HEK293 (cell line): Measurements from ENCODE around the gene BAD.

Experiments
- CTCF ChIP-seq: fragments of 450-650 bp; formaldehyde crosslinking; IDR thresholded peaks from 2 replicates; pipeline ENCODE4 v1.5.1; 2016; ENCODE audit warnings: missing biosample characterization, missing genetic modification characterization
- EGR2 ChIP-seq: fragments of 450-650 bp; formaldehyde crosslinking; IDR thresholded peaks from 2 replicates; pipeline ENCODE4 v1.5.1; 2016; ENCODE audit warnings: low read depth, missing biosample characterization, missing genetic modification characterization
- GLI2 ChIP-seq: fragments of 450-650 bp; formaldehyde crosslinking; IDR thresholded peaks from 2 replicates; pipeline ENCODE4; 2017; ENCODE audit warnings: missing biosample characterization, missing genetic modification characterization, low read depth, borderline replicate concordance
- GLI4 ChIP-seq: fragments of 450-650 bp; formaldehyde crosslinking; IDR thresholded peaks from 2 replicates; pipeline ENCODE4 v1.5.1; 2016; ENCODE audit warnings: missing biosample characterization, missing genetic modification characterization
- GLIS2 ChIP-seq: fragments of 450-650 bp; formaldehyde crosslinking; IDR thresholded peaks from 2 replicates; pipeline ENCODE4 v1.5.1; 2016; ENCODE audit warnings: missing biosample characterization, missing genetic modification characterization
- HOXC10 ChIP-seq: sonication (generic); formaldehyde crosslinking; IDR thresholded peaks from 2 replicates; pipeline ENCODE4 v1.8.1; 2023; ENCODE audit warnings: mild to moderate bottlenecking, missing genetic modification reagents
- IKZF3 ChIP-seq: fragments of 450-650 bp; IDR thresholded peaks from 2 replicates; pipeline ENCODE4 v1.5.0; 2018; ENCODE audit warnings: missing biosample characterization, mild to moderate bottlenecking, missing genetic modification characterization, moderate library complexity
- KLF16 ChIP-seq: fragments of 450-650 bp; formaldehyde crosslinking; IDR thresholded peaks from 2 replicates; pipeline ENCODE4 v1.5.1; 2017; ENCODE audit warnings: missing biosample characterization, missing genetic modification characterization
- PATZ1 ChIP-seq: fragments of 450-650 bp; formaldehyde crosslinking; IDR thresholded peaks from 2 replicates; pipeline ENCODE4 v1.5.1; 2016; ENCODE audit warnings: missing biosample characterization, missing genetic modification characterization
- SALL2 ChIP-seq: fragments of 450-650 bp; formaldehyde crosslinking; IDR thresholded peaks from 2 replicates; pipeline ENCODE4 v1.5.0; 2017; ENCODE audit warnings: missing biosample characterization, mild to moderate bottlenecking, missing genetic modification characterization, borderline replicate concordance
- SP3 ChIP-seq: fragments of 450-650 bp; formaldehyde crosslinking; IDR thresholded peaks from 2 replicates; pipeline ENCODE4 v1.5.1; 2016; ENCODE audit warnings: missing biosample characterization, missing genetic modification characterization
- ZBTB7A ChIP-seq: fragments of 450-650 bp; formaldehyde crosslinking; IDR thresholded peaks from 2 replicates; pipeline ENCODE4 v1.5.1; 2016; ENCODE audit warnings: low read depth, missing biosample characterization, missing genetic modification characterization
- ZEB2 ChIP-seq: fragments of 450-650 bp; formaldehyde crosslinking; IDR thresholded peaks from 2 replicates; pipeline ENCODE4 v1.5.1; 2016; ENCODE audit warnings: missing biosample characterization, missing genetic modification characterization
- ZNF132 ChIP-seq: fragments of 450-650 bp; formaldehyde crosslinking; IDR thresholded peaks from 2 replicates; pipeline ENCODE4 v1.5.1; 2017; ENCODE audit warnings: missing biosample characterization, missing genetic modification characterization, borderline replicate concordance
- ZNF214 ChIP-seq: fragments of 450-650 bp; formaldehyde crosslinking; IDR thresholded peaks from 2 replicates; pipeline ENCODE4 v1.5.1; 2017; ENCODE audit warnings: missing biosample characterization, mild to moderate bottlenecking, missing genetic modification characterization, borderline replicate concordance
- ZNF37A ChIP-seq: fragments of 450-650 bp; IDR thresholded peaks from 2 replicates; pipeline ENCODE4 v1.5.1; 2018; ENCODE audit warnings: missing biosample characterization, missing genetic modification characterization
- ZNF585B ChIP-seq: fragments of 450-650 bp; formaldehyde crosslinking; IDR thresholded peaks from 2 replicates; pipeline ENCODE4 v1.5.1; 2016; ENCODE audit warnings: missing biosample characterization, missing genetic modification characterization
- ZNF639 ChIP-seq: fragments of 450-650 bp; formaldehyde crosslinking; IDR thresholded peaks from 2 replicates; pipeline ENCODE4 v1.5.1; 2016; ENCODE audit warnings: missing biosample characterization, missing genetic modification characterization
- ZNF645 ChIP-seq: fragments of 450-650 bp; formaldehyde crosslinking; IDR thresholded peaks from 2 replicates; pipeline ENCODE4; 2016; ENCODE audit warnings: missing biosample characterization, missing genetic modification characterization
- ZNF777 ChIP-seq: fragments of 450-650 bp; formaldehyde crosslinking; IDR thresholded peaks from 2 replicates; pipeline ENCODE4 v1.5.1; 2017; ENCODE audit warnings: missing biosample characterization, missing genetic modification characterization, borderline replicate concordance
- ZNF791 ChIP-seq: fragments of 450-650 bp; formaldehyde crosslinking; IDR thresholded peaks from 2 replicates; pipeline ENCODE4 v1.5.1; 2016; ENCODE audit warnings: missing biosample characterization, missing genetic modification characterization
- ZXDB ChIP-seq: fragments of 450-650 bp; formaldehyde crosslinking; IDR thresholded peaks from 2 replicates; pipeline ENCODE4 v1.5.1; 2016; ENCODE audit warnings: missing biosample characterization, missing genetic modification characterization
- TF ChIP-seq, protein P1 (sequence below): fragments of 450-650 bp; formaldehyde crosslinking; IDR thresholded peaks from 2 replicates; pipeline ENCODE4 v1.5.1; 2017; ENCODE audit warnings: missing biosample characterization, missing genetic modification characterization
- TF ChIP-seq, protein P2 (sequence below): IDR thresholded peaks from 2 replicates; pipeline ENCODE4 v1.6.1; 2011; ENCODE audit warnings: mild to moderate bottlenecking, low read depth, low read length, borderline replicate concordance
- TF ChIP-seq, protein P3 (sequence below): fragments of 450-650 bp; formaldehyde crosslinking; IDR thresholded peaks from 2 replicates; pipeline ENCODE4 v1.5.1; 2016; ENCODE audit warnings: missing biosample characterization, missing genetic modification characterization
- TF ChIP-seq, protein P4 (sequence below): fragments of 450-650 bp; formaldehyde crosslinking; IDR thresholded peaks from 2 replicates; pipeline ENCODE4 v1.5.1; 2016; ENCODE audit warnings: missing biosample characterization, missing genetic modification characterization

BAD gene

GRCh38 chr11:64269540-64270220, 14.8 kb downstream of the BAD start (continued):
- TF ChIP-seq, protein P1, sequence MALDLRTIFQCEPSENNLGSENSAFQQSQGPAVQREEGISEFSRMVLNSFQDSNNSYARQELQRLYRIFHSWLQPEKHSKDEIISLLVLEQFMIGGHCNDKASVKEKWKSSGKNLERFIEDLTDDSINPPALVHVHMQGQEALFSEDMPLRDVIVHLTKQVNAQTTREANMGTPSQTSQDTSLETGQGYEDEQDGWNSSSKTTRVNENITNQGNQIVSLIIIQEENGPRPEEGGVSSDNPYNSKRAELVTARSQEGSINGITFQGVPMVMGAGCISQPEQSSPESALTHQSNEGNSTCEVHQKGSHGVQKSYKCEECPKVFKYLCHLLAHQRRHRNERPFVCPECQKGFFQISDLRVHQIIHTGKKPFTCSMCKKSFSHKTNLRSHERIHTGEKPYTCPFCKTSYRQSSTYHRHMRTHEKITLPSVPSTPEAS (tag by site-specific recombination), result peak; percentile 86
- TF ChIP-seq ZNF645, result no peak
- peak; percentile 43; the same call in 1 of the 2 replicates for TF ChIP-seq ZNF585B (tag by site-specific recombination)
- peak; percentile 61 for TF ChIP-seq GLIS2
- TF ChIP-seq HOXC10, result no peak
- TF ChIP-seq, protein P2, sequence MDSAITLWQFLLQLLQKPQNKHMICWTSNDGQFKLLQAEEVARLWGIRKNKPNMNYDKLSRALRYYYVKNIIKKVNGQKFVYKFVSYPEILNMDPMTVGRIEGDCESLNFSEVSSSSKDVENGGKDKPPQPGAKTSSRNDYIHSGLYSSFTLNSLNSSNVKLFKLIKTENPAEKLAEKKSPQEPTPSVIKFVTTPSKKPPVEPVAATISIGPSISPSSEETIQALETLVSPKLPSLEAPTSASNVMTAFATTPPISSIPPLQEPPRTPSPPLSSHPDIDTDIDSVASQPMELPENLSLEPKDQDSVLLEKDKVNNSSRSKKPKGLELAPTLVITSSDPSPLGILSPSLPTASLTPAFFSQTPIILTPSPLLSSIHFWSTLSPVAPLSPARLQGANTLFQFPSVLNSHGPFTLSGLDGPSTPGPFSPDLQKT, result peak; percentile 73; the same call in 1 of the 2 replicates
- TF ChIP-seq, protein P3, sequence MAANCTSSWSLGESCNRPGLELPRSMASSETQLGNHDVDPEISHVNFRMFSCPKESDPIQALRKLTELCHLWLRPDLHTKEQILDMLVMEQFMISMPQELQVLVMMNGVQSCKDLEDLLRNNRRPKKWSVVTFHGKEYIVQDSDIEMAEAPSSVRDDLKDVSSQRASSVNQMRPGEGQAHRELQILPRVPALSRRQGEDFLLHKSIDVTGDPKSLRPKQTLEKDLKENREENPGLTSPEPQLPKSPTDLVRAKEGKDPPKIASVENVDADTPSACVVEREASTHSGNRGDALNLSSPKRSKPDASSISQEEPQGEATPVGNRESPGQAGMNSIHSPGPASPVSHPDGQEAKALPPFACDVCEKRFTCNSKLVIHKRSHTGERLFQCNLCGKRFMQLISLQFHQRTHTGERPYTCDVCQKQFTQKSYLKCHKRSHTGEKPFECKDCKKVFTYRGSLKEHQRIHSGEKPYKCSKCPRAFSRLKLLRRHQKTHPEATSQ (tag by site-specific recombination), result no peak
- peak; percentile 60; the same call in 1 of the 2 replicates for TF ChIP-seq EGR2 (tag by site-specific recombination)
- TF ChIP-seq GLI4 (tag by site-specific recombination), result no peak
- peak; percentile 45; the same call in 1 of the 2 replicates for TF ChIP-seq ZNF639
- TF ChIP-seq SP3 (tag by site-specific recombination), result peak; percentile 100
- peak; percentile 84 for TF ChIP-seq ZEB2 (tag by site-specific recombination)
- no peak for TF ChIP-seq ZNF777 (tag by site-specific recombination)
- TF ChIP-seq ZNF214 (tag by site-specific recombination), result no peak
- TF ChIP-seq ZBTB7A, result no peak
- TF ChIP-seq ZNF37A (tag by site-specific recombination), result no peak
- TF ChIP-seq PATZ1 (tag by site-specific recombination), result peak; percentile 94
- TF ChIP-seq ZNF132 (tag by site-specific recombination), result no peak
- TF ChIP-seq GLI2 (tag by site-specific recombination), result no peak
- TF ChIP-seq IKZF3, result peak; percentile 100
- 0 out of 2 replicates have a peak, but pooled peaks have one; percentile 25 for TF ChIP-seq CTCF
- TF ChIP-seq ZNF791 (tag by site-specific recombination), result no peak
- TF ChIP-seq, protein P4, sequence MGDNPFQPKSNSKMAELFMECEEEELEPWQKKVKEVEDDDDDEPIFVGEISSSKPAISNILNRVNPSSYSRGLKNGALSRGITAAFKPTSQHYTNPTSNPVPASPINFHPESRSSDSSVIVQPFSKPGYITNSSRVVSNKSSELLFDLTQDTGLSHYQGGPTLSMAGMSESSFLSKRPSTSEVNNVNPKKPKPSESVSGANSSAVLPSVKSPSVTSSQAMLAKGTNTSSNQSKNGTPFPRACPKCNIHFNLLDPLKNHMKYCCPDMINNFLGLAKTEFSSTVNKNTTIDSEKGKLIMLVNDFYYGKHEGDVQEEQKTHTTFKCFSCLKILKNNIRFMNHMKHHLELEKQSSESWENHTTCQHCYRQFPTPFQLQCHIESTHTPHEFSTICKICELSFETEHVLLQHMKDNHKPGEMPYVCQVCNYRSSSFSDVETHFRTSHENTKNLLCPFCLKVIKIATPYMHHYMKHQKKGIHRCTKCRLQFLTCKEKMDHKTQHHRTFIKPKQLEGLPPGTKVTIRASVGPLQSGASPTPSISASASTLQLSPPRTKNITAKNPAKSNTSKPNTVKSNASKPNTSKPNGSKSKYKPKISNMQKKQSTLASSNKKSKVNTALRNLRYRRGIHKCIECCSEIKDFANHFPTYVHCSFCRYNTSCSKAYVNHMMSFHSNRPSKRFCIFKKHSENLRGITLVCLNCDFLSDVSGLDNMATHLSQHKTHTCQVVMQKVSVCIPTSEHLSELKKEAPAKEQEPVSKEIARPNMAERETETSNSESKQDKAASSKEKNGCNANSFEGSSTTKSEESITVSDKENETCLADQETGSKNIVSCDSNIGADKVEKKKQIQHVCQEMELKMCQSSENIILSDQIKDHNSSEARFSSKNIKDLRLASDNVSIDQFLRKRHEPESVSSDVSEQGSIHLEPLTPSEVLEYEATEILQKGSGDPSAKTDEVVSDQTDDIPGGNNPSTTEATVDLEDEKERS (tag by site-specific recombination), result no peak
- peak; percentile 96 for TF ChIP-seq ZXDB (tag by site-specific recombination)
- TF ChIP-seq SALL2 (tag by site-specific recombination), result no peak
- TF ChIP-seq KLF16 (tag by site-specific recombination), result peak; percentile 84
